ENCODE results near the gene MAN1A1.
"Not testable (repeated sequence)": the region's sequence is repeated elsewhere in the genome, so short reads cannot be mapped to it uniquely, and the experiment has no call there.

Gene MAN1A1

DNA sequence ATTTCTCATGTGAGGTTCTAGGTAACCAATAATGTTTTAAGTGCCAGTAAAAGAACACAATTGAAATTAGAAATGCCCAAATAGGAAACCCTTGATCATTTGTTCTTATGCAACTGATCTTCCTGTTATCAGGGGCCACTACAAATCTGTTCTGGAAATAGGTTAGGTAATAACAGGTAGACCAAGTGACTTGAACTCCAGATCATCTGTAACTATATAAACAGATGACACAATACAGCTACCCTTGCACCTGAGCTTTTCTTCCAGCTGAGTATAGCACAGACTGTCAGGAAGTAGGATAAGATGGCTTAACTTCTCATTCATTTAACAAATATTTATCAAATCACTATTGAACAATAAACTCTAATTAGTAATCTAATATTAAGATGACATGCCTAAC is 52.5 kb downstream of the MAN1A1 start:
- Histone ChIP-seq H3K9me3 (ENCODE audit: control insufficient read depth, insufficient read depth, low read length) (no peaks in the 10 kb centered on the region), H3K4me2 (ENCODE audit: low read length) (no peak overlapping the region), H3K27ac (ENCODE audit: low read depth, low read length) (no peak overlapping the region), H3K79me2 (ENCODE audit: control insufficient read depth, low read length) (no peaks in the 10 kb centered on the region), H4K20me1 (ENCODE audit: control insufficient read depth, insufficient read depth, low read depth, low read length) (no peaks in the 10 kb centered on the region), H3K36me3 (ENCODE audit: control insufficient read depth, low read length) (no peaks in the 10 kb centered on the region), H3K4me1 (ENCODE audit: control insufficient read depth, low read length) (no peaks in the 10 kb centered on the region), H3K27me3 (ENCODE audit: control insufficient read depth, low read length) (no peaks in the 10 kb centered on the region), H3K4me3 (ENCODE audit: low read length) (no peak overlapping the region), H3K9me2 (replicated peaks; ENCODE audit: control insufficient read depth, low read length) (no peaks in the 10 kb centered on the region), H3F3A (ENCODE audit: control insufficient read depth, insufficient read depth) (no peaks in the 10 kb centered on the region)
- TF ChIP-seq, protein P1, sequence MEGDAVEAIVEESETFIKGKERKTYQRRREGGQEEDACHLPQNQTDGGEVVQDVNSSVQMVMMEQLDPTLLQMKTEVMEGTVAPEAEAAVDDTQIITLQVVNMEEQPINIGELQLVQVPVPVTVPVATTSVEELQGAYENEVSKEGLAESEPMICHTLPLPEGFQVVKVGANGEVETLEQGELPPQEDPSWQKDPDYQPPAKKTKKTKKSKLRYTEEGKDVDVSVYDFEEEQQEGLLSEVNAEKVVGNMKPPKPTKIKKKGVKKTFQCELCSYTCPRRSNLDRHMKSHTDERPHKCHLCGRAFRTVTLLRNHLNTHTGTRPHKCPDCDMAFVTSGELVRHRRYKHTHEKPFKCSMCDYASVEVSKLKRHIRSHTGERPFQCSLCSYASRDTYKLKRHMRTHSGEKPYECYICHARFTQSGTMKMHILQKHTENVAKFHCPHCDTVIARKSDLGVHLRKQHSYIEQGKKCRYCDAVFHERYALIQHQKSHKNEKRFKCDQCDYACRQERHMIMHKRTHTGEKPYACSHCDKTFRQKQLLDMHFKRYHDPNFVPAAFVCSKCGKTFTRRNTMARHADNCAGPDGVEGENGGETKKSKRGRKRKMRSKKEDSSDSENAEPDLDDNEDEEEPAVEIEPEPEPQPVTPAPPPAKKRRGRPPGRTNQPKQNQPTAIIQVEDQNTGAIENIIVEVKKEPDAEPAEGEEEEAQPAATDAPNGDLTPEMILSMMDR (IDR thresholded peaks at IDR 0.05; ENCODE audit: low read depth, low read length, poor library complexity, severe bottlenecking): no peak
- TF ChIP-seq EZH2phosphoT487 (IDR thresholded peaks at IDR 0.05; ENCODE audit: borderline replicate concordance, low read length): no peak

DNA sequence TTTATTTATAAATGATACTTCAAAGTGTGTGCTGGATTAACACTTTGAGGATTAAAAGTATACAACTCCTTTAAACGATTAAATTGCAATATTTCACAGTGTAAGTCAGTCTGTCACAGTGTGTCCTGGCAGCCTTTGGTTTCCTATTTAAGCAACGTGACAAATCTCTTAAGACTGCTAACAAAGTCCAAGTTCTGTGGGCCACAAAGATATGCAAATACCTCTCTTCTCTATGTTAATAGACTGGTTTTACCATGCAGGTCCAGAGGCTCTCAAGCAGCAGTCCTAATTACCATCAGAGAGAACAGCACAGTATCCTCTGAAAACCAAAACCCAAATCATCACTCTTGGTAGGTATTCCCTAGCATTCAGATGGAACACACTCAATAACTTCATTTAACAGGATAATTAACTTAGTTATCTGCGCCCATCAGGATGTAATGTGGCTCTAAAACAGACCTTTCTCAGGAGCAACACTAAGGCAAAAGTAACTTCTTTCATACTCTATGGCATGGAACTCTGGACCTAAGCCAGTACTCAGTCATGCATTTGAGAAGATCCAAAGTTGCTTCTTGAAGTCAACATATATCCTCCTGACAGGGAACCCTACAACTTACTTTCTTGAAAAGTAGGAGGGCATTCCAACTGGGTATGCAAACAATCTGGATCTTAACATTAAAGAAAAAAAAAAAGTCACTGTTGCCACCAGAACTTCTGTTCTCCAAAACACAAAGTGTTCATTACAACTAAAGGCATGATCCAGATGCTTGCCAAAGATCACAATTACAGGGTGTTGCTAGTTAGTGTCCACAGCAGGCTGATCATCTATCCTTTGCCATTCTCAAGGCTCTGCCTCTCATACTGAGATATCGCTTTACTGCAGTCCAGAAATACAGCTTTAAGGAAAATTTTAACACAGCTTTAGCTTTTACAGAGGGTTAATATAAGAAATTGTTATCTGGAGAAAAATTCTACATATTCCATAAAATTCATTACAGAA is 53.2 kb downstream of the MAN1A1 start:
- no peaks in the 10 kb centered on the region for H3K27me3 ChIP-seq (ENCODE audit: control insufficient read depth, low read length)
- H3K9me2 ChIP-seq (replicated peaks; ENCODE audit: control insufficient read depth, low read length): no peaks in the 10 kb centered on the region
- H3K4me1 ChIP-seq (ENCODE audit: control insufficient read depth, low read length): no peaks in the 10 kb centered on the region
- H3K36me3 ChIP-seq (ENCODE audit: control insufficient read depth, low read length): no peaks in the 10 kb centered on the region
- H4K20me1 ChIP-seq (ENCODE audit: control insufficient read depth, insufficient read depth, low read depth, low read length): no peaks in the 10 kb centered on the region
- TF ChIP-seq, protein P1 (IDR thresholded peaks at IDR 0.05; ENCODE audit: low read depth, low read length, poor library complexity, severe bottlenecking): no peak
- TF ChIP-seq EZH2phosphoT487 (IDR thresholded peaks at IDR 0.05; ENCODE audit: borderline replicate concordance, low read length): no peak
- no peaks in the 10 kb centered on the region for H3K79me2 ChIP-seq (ENCODE audit: control insufficient read depth, low read length)
- no peak overlapping the region for H3K27ac ChIP-seq (ENCODE audit: low read depth, low read length)
- H3F3A ChIP-seq (ENCODE audit: control insufficient read depth, insufficient read depth): no peaks in the 10 kb centered on the region
- no peak overlapping the region for H3K4me2 ChIP-seq (ENCODE audit: low read length)
- H3K4me3 ChIP-seq (ENCODE audit: low read length): no peak overlapping the region
- H3K9me3 ChIP-seq (ENCODE audit: control insufficient read depth, insufficient read depth, low read length): no peaks in the 10 kb centered on the region

DNA sequence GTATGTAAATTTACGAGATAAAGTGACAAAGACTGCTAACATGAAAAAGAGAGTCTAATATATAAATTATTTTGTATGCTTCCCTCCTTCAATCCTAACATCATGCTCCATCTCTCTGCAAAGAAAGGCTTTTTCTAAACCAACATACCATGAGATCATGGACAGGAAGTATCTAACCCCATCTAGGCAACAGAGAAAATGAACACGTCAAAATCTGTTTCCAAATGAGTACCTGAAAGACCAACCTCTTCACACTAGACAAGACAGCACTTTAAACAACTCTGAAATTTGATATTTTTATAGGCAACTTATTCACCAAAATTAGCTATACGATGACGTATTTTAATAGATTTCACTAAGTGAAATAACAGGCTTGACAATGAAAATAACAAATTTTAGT is 54.6 kb downstream of the MAN1A1 start:
- H3K4me2 ChIP-seq (ENCODE audit: low read length): no peak overlapping the region
- no peak for TF ChIP-seq EZH2phosphoT487 (IDR thresholded peaks at IDR 0.05; ENCODE audit: borderline replicate concordance, low read length)
- TF ChIP-seq, protein P1 (IDR thresholded peaks at IDR 0.05; ENCODE audit: low read depth, low read length, poor library complexity, severe bottlenecking): no peak
- H3F3A ChIP-seq (ENCODE audit: control insufficient read depth, insufficient read depth): no peaks in the 10 kb centered on the region
- no peaks in the 10 kb centered on the region for H3K4me1 ChIP-seq (ENCODE audit: control insufficient read depth, low read length)
- H3K27ac ChIP-seq (ENCODE audit: low read depth, low read length): no peak overlapping the region
- H3K9me3 ChIP-seq (ENCODE audit: control insufficient read depth, insufficient read depth, low read length): no peaks in the 10 kb centered on the region
- H3K36me3 ChIP-seq (ENCODE audit: control insufficient read depth, low read length): no peaks in the 10 kb centered on the region
- no peaks in the 10 kb centered on the region for H3K79me2 ChIP-seq (ENCODE audit: control insufficient read depth, low read length)
- H4K20me1 ChIP-seq (ENCODE audit: control insufficient read depth, insufficient read depth, low read depth, low read length): no peaks in the 10 kb centered on the region
- H3K4me3 ChIP-seq (ENCODE audit: low read length): no peak overlapping the region
- no peaks in the 10 kb centered on the region for H3K27me3 ChIP-seq (ENCODE audit: control insufficient read depth, low read length)
- H3K9me2 ChIP-seq (replicated peaks; ENCODE audit: control insufficient read depth, low read length): no peaks in the 10 kb centered on the region

DNA sequence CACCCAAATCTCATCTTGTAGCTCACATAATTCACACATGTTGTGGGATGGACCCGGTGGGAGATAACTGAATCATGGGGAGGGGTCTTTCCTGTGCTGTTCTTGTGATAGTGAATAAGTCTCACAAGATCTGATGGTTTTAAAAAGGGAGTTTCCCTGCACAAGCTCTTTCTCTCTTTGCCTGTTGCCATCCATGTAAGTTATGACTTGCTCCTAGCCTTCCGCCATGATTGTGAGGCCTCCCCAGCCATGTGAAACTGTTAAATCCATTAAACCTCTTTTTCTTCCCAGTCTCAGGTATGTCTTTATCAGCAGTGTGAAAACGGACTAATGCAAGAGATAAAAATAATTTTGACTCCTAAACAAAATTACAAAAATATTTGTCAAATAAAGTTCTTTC is 58.5 kb downstream of the MAN1A1 start:
- H3K27ac ChIP-seq (ENCODE audit: low read depth, low read length); H3K79me2 ChIP-seq (ENCODE audit: control insufficient read depth, low read length); H3K4me1 ChIP-seq (ENCODE audit: control insufficient read depth, low read length); H4K20me1 ChIP-seq (ENCODE audit: control insufficient read depth, insufficient read depth, low read depth, low read length); H3K4me2 ChIP-seq (ENCODE audit: low read length); H3K27me3 ChIP-seq (ENCODE audit: control insufficient read depth, low read length); H3K4me3 ChIP-seq (ENCODE audit: low read length); H3K36me3 ChIP-seq (ENCODE audit: control insufficient read depth, low read length); H3K9me3 ChIP-seq (ENCODE audit: control insufficient read depth, insufficient read depth, low read length); H3F3A ChIP-seq (ENCODE audit: control insufficient read depth, insufficient read depth); H3K9me2 ChIP-seq (replicated peaks; ENCODE audit: control insufficient read depth, low read length): not testable (repeated sequence)
